CD4-positive, CD25-positive, alpha-beta regulatory T cell (primary cell): ENCODE results near the gene BCORL1. TPM values are rescaled to one million over a fixed set of nuclear protein-coding genes. Genes with fewer than 3 reads are reported as not detected.

Experiments used
- ATAC-seq, 2 donors: fragments of 150-1000 bp; cut with Tn5 transposase; one replicate each; pipeline ENCODE4 v1.10.0; 2021; ENCODE audit warnings: low read depth in 2 of 2, moderate number of reproducible peaks in 2 of 2, moderate library complexity in 1 of 2
- DNase-seq, 3 donors: peaks; one replicate each; pipeline versions ENCODE4 v3.0.0 to v3.0.0-alpha.2; 2012 to 2022; ENCODE audit warnings: mixed read lengths in 1 of 3
- H3K27ac ChIP-seq: one replicate; pipeline ENCODE4 v1.7.0; 2013; ENCODE audit warnings: mild to moderate bottlenecking, low read length; ENCODE audit not compliant: insufficient read depth, poor library complexity, severe bottlenecking
- H3K27me3 ChIP-seq: one replicate; pipeline ENCODE4 v1.7.0; 2013; ENCODE audit warnings: low read length; ENCODE audit not compliant: control insufficient read depth, insufficient read depth
- H3K36me3 ChIP-seq: one replicate; pipeline ENCODE4 v1.7.0; 2013; ENCODE audit warnings: mild to moderate bottlenecking, low read length, moderate library complexity; ENCODE audit not compliant: control insufficient read depth, insufficient read depth
- H3K4me1 ChIP-seq: 2 replicates; pipeline ENCODE4 v1.7.0; 2013; ENCODE audit warnings: mild to moderate bottlenecking, low read length; ENCODE audit not compliant: insufficient read depth, control insufficient read depth, poor library complexity, severe bottlenecking
- H3K4me3 ChIP-seq: one replicate; pipeline ENCODE4 v1.7.0; 2013; ENCODE audit warnings: low read depth, mild to moderate bottlenecking, low read length, moderate library complexity
- H3K9me3 ChIP-seq, 2 experiments: 1 replicate in 1 of 2; 2 replicates in 1 of 2; pipeline ENCODE4 v1.7.0; 2013; ENCODE audit warnings: low read length in 2 of 2, mild to moderate bottlenecking in 1 of 2, moderate library complexity in 1 of 2; ENCODE audit not compliant: control insufficient read depth in 2 of 2
- H3K27ac Mint-ChIP-seq, 3 donors: one replicate each; pipeline ENCODE4 v1.8.0; 2020 to 2022; ENCODE audit warnings: mild to moderate bottlenecking in 3 of 3, mixed read lengths in 3 of 3, moderate library complexity in 2 of 3
- H3K27me3 Mint-ChIP-seq: one replicate; pipeline ENCODE4 v1.8.0; 2022; ENCODE audit warnings: mild to moderate bottlenecking, mixed read lengths
- H3K36me3 Mint-ChIP-seq: one replicate; pipeline ENCODE4 v1.8.0; 2020; ENCODE audit warnings: mixed read lengths
- H3K4me1 Mint-ChIP-seq, 4 donors: one replicate each; pipeline ENCODE4 v1.8.0; 2020 to 2022; ENCODE audit warnings: mixed read lengths in 4 of 4, mild to moderate bottlenecking in 1 of 4
- H3K4me3 Mint-ChIP-seq, 4 donors: one replicate each; pipeline ENCODE4 v1.8.0; 2020 to 2022; ENCODE audit warnings: mild to moderate bottlenecking in 4 of 4, mixed read lengths in 4 of 4, moderate library complexity in 3 of 4
- H3K9me3 Mint-ChIP-seq, 7 donors: one replicate each; pipeline ENCODE4 v1.8.0; 2020 to 2022; ENCODE audit warnings: mixed read lengths in 7 of 7, mild to moderate bottlenecking in 3 of 7, moderate library complexity in 2 of 7
- polyA plus RNA-seq, 4 donors: library from polyadenylated mRNA; unstranded; fragments of 300-500 nt; fragmentation: Illumina TruSeq; gene quantifications; one replicate each; pipeline ENCODE4 v1.2.3, GENCODE V29; 2021
- total RNA-seq: library from RNA; stranded (reverse); gene quantifications from one replicate; pipeline ENCODE4 v1.2.3, GENCODE V29; 2022

BCORL1 gene
- total and polyA plus RNA-seq, 5 donors from 2014 or later = 0.13 to 5.5 (median 1.6) TPM

DNA sequence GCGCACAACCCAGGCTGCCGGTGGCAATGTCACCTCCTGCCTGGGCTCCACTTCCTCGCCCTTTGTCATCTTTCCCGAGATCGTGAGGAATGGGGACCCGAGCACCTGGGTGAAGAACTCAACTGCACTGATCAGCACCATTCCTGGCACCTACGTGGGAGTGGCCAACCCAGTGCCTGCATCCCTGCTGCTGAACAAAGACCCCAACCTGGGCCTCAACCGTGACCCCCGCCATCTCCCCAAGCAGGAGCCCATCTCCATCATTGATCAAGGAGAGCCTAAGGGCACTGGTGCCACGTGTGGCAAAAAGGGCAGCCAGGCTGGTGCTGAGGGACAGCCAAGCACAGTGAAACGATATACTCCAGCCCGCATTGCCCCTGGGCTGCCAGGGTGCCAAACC, 32.3 kb downstream of the BCORL1 start:
- Histone ChIP-seq H3K4me1 (no peaks in the 10 kb centered on the region), H3K4me3 (no peak overlapping the region), H3K27me3 (no peaks in the 10 kb centered on the region), H3K36me3 (peaks cover 3% of the 10 kb centered on the region), H3K9me3 (no peaks in the 10 kb centered on the region), H3K27ac (no peak overlapping the region)
- H3K4me3 Mint-ChIP-seq = no peak overlapping the region
- no peak for DNase-seq
- H3K9me3 Mint-ChIP-seq = no peaks in the 10 kb centered on the region
- no peaks in the 10 kb centered on the region for H3K27me3 Mint-ChIP-seq
- no peak for ATAC-seq
- H3K27ac Mint-ChIP-seq = peak overlapping the region in 2 of 3 donors; percentile 31 to 32
- peaks cover 6% of the 10 kb centered on the region for H3K36me3 Mint-ChIP-seq
- H3K4me1 Mint-ChIP-seq = peaks cover 0 to 2% (median 0%) of the 10 kb centered on the region in 4 donors

GRCh38 chrX:130015181-130015580, 32.7 kb downstream of the BCORL1 start:
- ATAC-seq = no peak
- Mint-ChIP-seq H3K4me1 (peaks cover 0 to 2% (median 0%) of the 10 kb centered on the region in 4 donors), H3K4me3 (no peak overlapping the region)

GRCh38 chrX:130018143-130018542, 35.7 kb downstream of the BCORL1 start:
- no peak overlapping the region for H3K4me3 ChIP-seq
- no peak for ATAC-seq
- DNase-seq = no peak
- H3K9me3 Mint-ChIP-seq = no peaks in the 10 kb centered on the region
- H3K27me3 Mint-ChIP-seq = no peaks in the 10 kb centered on the region
- peaks cover 0 to 2% (median 0%) of the 10 kb centered on the region in 4 donors for H3K4me1 Mint-ChIP-seq
- no peak overlapping the region for H3K4me3 Mint-ChIP-seq
- H3K9me3 ChIP-seq = no peaks in the 10 kb centered on the region
- H3K36me3 ChIP-seq = peaks cover 2% of the 10 kb centered on the region
- H3K27me3 ChIP-seq = no peaks in the 10 kb centered on the region
- H3K4me1 ChIP-seq = no peaks in the 10 kb centered on the region
- no peak overlapping the region for H3K27ac Mint-ChIP-seq
- no peak overlapping the region for H3K27ac ChIP-seq
- peaks cover 6% of the 10 kb centered on the region for H3K36me3 Mint-ChIP-seq

More at GRCh38 chrX:130015181-130015580, 32.7 kb downstream of the BCORL1 start:
- H3K27ac Mint-ChIP-seq = no peak overlapping the region
- Histone ChIP-seq H3K27ac (no peak overlapping the region), H3K4me3 (no peak overlapping the region), H3K9me3 (no peaks in the 10 kb centered on the region), H3K4me1 (no peaks in the 10 kb centered on the region), H3K27me3 (no peaks in the 10 kb centered on the region), H3K36me3 (peaks cover 4% of the 10 kb centered on the region)
- no peaks in the 10 kb centered on the region for H3K9me3 Mint-ChIP-seq
- H3K27me3 Mint-ChIP-seq = no peaks in the 10 kb centered on the region
- H3K36me3 Mint-ChIP-seq = peaks cover 6% of the 10 kb centered on the region
- no peak for DNase-seq

- H3K4me3 Mint-ChIP-seq = no peak overlapping the region
- Histone ChIP-seq H3K9me3 (no peaks in the 10 kb centered on the region), H3K27ac (no peak overlapping the region), H3K36me3 (peaks cover 10% of the 10 kb centered on the region), H3K4me3 (no peak overlapping the region), H3K27me3 (no peaks in the 10 kb centered on the region), H3K4me1 (peaks cover 12% of the 10 kb centered on the region)
- H3K27ac Mint-ChIP-seq = no peak overlapping the region
- ATAC-seq = no peak
- no peaks in the 10 kb centered on the region for H3K36me3 Mint-ChIP-seq
- peaks cover 0 to 16% (median 7%) of the 10 kb centered on the region in 4 donors for H3K4me1 Mint-ChIP-seq
- no peak for DNase-seq
- no peaks in the 10 kb centered on the region for H3K9me3 Mint-ChIP-seq
- no peaks in the 10 kb centered on the region for H3K27me3 Mint-ChIP-seq
Measured at GRCh38 chrX:130020661-130021324, 38.4 kb downstream of the BCORL1 start.

DNA sequence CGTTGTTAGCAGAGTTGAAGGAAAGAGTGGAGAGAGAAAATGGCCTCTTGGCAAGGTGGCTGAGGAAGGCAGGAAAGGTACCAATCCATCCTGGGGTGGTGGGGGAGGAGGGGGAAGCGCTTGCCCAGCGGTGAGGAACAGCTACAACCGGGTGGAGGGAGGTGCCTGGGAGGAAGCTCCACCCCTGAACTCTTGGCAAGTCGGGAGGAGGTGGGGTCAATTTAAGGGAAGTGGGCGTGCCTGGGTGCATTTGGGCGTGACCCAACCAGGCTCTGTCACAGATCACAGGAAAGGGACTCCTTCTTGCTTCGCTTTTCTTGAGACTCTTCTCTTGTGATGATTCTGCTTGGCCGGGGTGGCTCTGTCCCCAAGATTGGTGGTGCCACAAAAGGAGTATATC, 41.7 kb downstream of the BCORL1 start:
- no peaks in the 10 kb centered on the region for H3K9me3 ChIP-seq
- peaks cover 12% of the 10 kb centered on the region for H3K4me1 ChIP-seq
- ATAC-seq (peak; percentile 94 to 99), DNase-seq (peak; percentile 71 to 94 (median 84))
- Mint-ChIP-seq H3K36me3 (no peaks in the 10 kb centered on the region), H3K27ac (peak overlapping the region in 2 of 3 donors; percentile 18 to 85), H3K4me1 (peaks cover 0 to 16% (median 7%) of the 10 kb centered on the region in 4 donors), H3K27me3 (no peaks in the 10 kb centered on the region), H3K4me3 (peak overlapping the region; percentile 6 to 54 (median 36)), H3K9me3 (no peaks in the 10 kb centered on the region)
- H3K4me3 ChIP-seq = no peak overlapping the region
- peaks cover 18% of the 10 kb centered on the region for H3K36me3 ChIP-seq
- H3K27ac ChIP-seq = peak overlapping the region; percentile 63
- no peaks in the 10 kb centered on the region for H3K27me3 ChIP-seq

- peaks cover 16% of the 10 kb centered on the region for H3K36me3 ChIP-seq
- no peaks in the 10 kb centered on the region for H3K9me3 ChIP-seq
- no peak overlapping the region for H3K4me3 ChIP-seq
- no peak overlapping the region for H3K27ac ChIP-seq
- H3K27me3 Mint-ChIP-seq = no peaks in the 10 kb centered on the region
- H3K36me3 Mint-ChIP-seq = no peaks in the 10 kb centered on the region
- H3K4me1 ChIP-seq = peaks cover 12% of the 10 kb centered on the region
- peak overlapping the region in 2 of 3 donors; percentile 25 to 85 for H3K27ac Mint-ChIP-seq
- ATAC-seq (no peak), DNase-seq (no peak)
- peaks cover 0 to 16% (median 7%) of the 10 kb centered on the region in 4 donors for H3K4me1 Mint-ChIP-seq
- no peaks in the 10 kb centered on the region for H3K27me3 ChIP-seq
- no peaks in the 10 kb centered on the region for H3K9me3 Mint-ChIP-seq
- H3K4me3 Mint-ChIP-seq = no peak overlapping the region
Measured at GRCh38 chrX:130025256-130025655, 42.8 kb downstream of the BCORL1 start.

GRCh38 chrX:130027569-130027968, 45.1 kb downstream of the BCORL1 start:
- H3K4me3 Mint-ChIP-seq = no peak overlapping the region
- ATAC-seq = no peak
- Histone ChIP-seq H3K4me1 (peaks cover 12% of the 10 kb centered on the region), H3K27ac (no peak overlapping the region), H3K9me3 (no peaks in the 10 kb centered on the region), H3K4me3 (no peak overlapping the region), H3K27me3 (no peaks in the 10 kb centered on the region), H3K36me3 (peaks cover 16% of the 10 kb centered on the region)
- no peaks in the 10 kb centered on the region for H3K27me3 Mint-ChIP-seq
- H3K27ac Mint-ChIP-seq = no peak overlapping the region
- H3K36me3 Mint-ChIP-seq = no peaks in the 10 kb centered on the region
- peaks cover 0 to 16% (median 7%) of the 10 kb centered on the region in 4 donors for H3K4me1 Mint-ChIP-seq
- H3K9me3 Mint-ChIP-seq = no peaks in the 10 kb centered on the region
- DNase-seq = no peak

DNA sequence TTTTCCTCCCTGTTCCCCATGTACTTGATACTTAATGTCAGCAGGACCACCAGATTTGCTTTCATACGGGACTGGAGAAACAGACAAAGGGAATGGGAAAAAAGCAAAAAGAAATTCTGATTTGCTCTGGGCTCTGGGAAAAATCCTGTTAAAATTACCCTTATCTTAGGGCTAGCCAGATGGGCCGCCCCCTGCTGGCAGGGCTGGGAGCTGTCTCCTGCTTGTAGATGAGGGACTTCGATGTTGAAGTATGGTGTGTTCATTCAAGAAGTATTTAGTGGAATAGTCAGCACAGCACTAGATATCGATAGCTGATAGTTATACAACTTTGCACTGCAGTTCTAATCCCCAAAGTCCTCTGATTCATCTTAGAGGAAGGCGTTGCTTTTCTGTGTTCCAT, 45.8 kb downstream of the BCORL1 start:
- Histone ChIP-seq H3K27ac (no peak overlapping the region), H3K4me3 (no peak overlapping the region), H3K4me1 (peaks cover 12% of the 10 kb centered on the region), H3K9me3 (no peaks in the 10 kb centered on the region), H3K36me3 (peaks cover 16% of the 10 kb centered on the region), H3K27me3 (no peaks in the 10 kb centered on the region)
- no peaks in the 10 kb centered on the region for H3K36me3 Mint-ChIP-seq
- H3K9me3 Mint-ChIP-seq = no peaks in the 10 kb centered on the region
- no peak overlapping the region for H3K4me3 Mint-ChIP-seq
- H3K27me3 Mint-ChIP-seq = no peaks in the 10 kb centered on the region
- DNase-seq (peak; percentile 25 to 58 (median 44)), ATAC-seq (no peak)
- peak overlapping the region in 2 of 3 donors; percentile 18 to 52 for H3K27ac Mint-ChIP-seq
- peaks cover 0 to 16% (median 7%) of the 10 kb centered on the region in 4 donors for H3K4me1 Mint-ChIP-seq
